Measurements from ENCODE around the gene KIF19. TPM values are rescaled to one million over a fixed set of nuclear protein-coding genes. Genes with fewer than 3 reads are reported as not detected.

KIF19 gene
- total RNA-seq, 1 donor from 2014 or later = 0.23 TPM

GRCh38 chr17:74343121-74343520 is 17.1 kb downstream of the KIF19 start:
- H3K27ac ChIP-seq = no peak overlapping the region
- no peaks in the 10 kb centered on the region for H3K9me3 ChIP-seq
- H3K36me3 ChIP-seq = no peaks in the 10 kb centered on the region
- ATAC-seq = no peak
- DNase-seq = no peak
- H3K4me3 ChIP-seq = no peak overlapping the region
- H3K27me3 ChIP-seq = peaks cover 14% of the 10 kb centered on the region
- intact Hi-C loops (cut with DNase I) = no loop called here
- H3K4me1 ChIP-seq = no peaks in the 10 kb centered on the region
- TF ChIP-seq CTCF (IDR thresholded peaks at IDR 0.05) = no peak

GRCh38 chr17:74343526-74344284 is 17.7 kb downstream of the KIF19 start:
- TF ChIP-seq CTCF (IDR thresholded peaks at IDR 0.05) = no peak
- Histone ChIP-seq H3K9me3 (no peaks in the 10 kb centered on the region), H3K4me1 (no peaks in the 10 kb centered on the region), H3K27ac (no peak overlapping the region), H3K4me3 (no peak overlapping the region), H3K36me3 (no peaks in the 10 kb centered on the region), H3K27me3 (peaks cover 14% of the 10 kb centered on the region)
- intact Hi-C loops (cut with DNase I) = no loop called here
- DNase-seq (no peak), ATAC-seq (no peak)

GRCh38 chr17:74344658-74345057 is 18.6 kb downstream of the KIF19 start:
- H3K4me3 ChIP-seq = no peak overlapping the region
- peaks cover 14% of the 10 kb centered on the region for H3K27me3 ChIP-seq
- no peak for ATAC-seq
- H3K27ac ChIP-seq = no peak overlapping the region
- no peak for TF ChIP-seq CTCF (IDR thresholded peaks at IDR 0.05)
- no peak for DNase-seq
- no peaks in the 10 kb centered on the region for H3K9me3 ChIP-seq
- intact Hi-C loops (cut with DNase I) = no loop called here
- no peaks in the 10 kb centered on the region for H3K36me3 ChIP-seq
- H3K4me1 ChIP-seq = no peaks in the 10 kb centered on the region

GRCh38 chr17:74345433-74346241 is 19.6 kb downstream of the KIF19 start:
- H3K36me3 ChIP-seq = no peaks in the 10 kb centered on the region
- H3K4me1 ChIP-seq = no peaks in the 10 kb centered on the region
- H3K27ac ChIP-seq = no peak overlapping the region
- H3K27me3 ChIP-seq = peaks cover 22% of the 10 kb centered on the region
- no peak overlapping the region for H3K4me3 ChIP-seq
- no peak for ATAC-seq
- no peak for DNase-seq
- intact Hi-C loops (cut with DNase I) = no loop called here
- TF ChIP-seq CTCF (IDR thresholded peaks at IDR 0.05) = no peak
- H3K9me3 ChIP-seq = no peaks in the 10 kb centered on the region

GRCh38 chr17:74347646-74348045 is 21.6 kb downstream of the KIF19 start:
- Histone ChIP-seq H3K36me3 (no peaks in the 10 kb centered on the region), H3K27ac (no peak overlapping the region), H3K4me3 (no peak overlapping the region), H3K9me3 (no peaks in the 10 kb centered on the region), H3K27me3 (peaks cover 33% of the 10 kb centered on the region), H3K4me1 (no peaks in the 10 kb centered on the region)
- intact Hi-C loops (cut with DNase I) = no loop called here
- TF ChIP-seq CTCF (IDR thresholded peaks at IDR 0.05) = no peak
- DNase-seq (no peak), ATAC-seq (no peak)
